Liver (tissue), 9 donors: Measurements from ENCODE around the gene SMYD2. TPM values are rescaled to one million over a fixed set of nuclear protein-coding genes. Genes with fewer than 3 reads are reported as not detected.

ENCODE experiments used
- DNase-seq: peaks from one replicate; pipeline ENCODE4 v3.0.0-alpha.2; 2017; ENCODE audit warnings: low spot score
- H3K27ac ChIP-seq, 2 donors: one replicate each; pipeline ENCODE4 v1.7.0; 2013; ENCODE audit warnings: inconsistent platforms in 2 of 2, low read length in 2 of 2, control low read depth in 1 of 2, low read depth in 1 of 2, mild to moderate bottlenecking in 1 of 2
- H3K27me3 ChIP-seq, 4 donors: one replicate each; pipeline versions ENCODE4 v1.6.1 to v1.7.0; 2013; ENCODE audit warnings: low read length in 3 of 4, inconsistent platforms in 1 of 4, mild to moderate bottlenecking in 1 of 4, moderate library complexity in 1 of 4; ENCODE audit not compliant: control insufficient read depth in 4 of 4, insufficient read depth in 4 of 4
- H3K36me3 ChIP-seq, 4 donors: one replicate each; pipeline versions ENCODE4 v1.6.1 to v1.7.0; 2013; ENCODE audit warnings: low read length in 3 of 4, mild to moderate bottlenecking in 3 of 4, low read depth in 1 of 4, moderate library complexity in 1 of 4; ENCODE audit not compliant: control insufficient read depth in 4 of 4, insufficient read depth in 3 of 4
- H3K4me1 ChIP-seq, 4 donors: one replicate each; pipeline versions ENCODE4 v1.6.1 to v1.7.0; 2013; ENCODE audit warnings: low read length in 3 of 4, mild to moderate bottlenecking in 3 of 4, moderate library complexity in 1 of 4; ENCODE audit not compliant: control insufficient read depth in 4 of 4, insufficient read depth in 4 of 4
- H3K4me3 ChIP-seq, 3 donors: one replicate each; pipeline versions ENCODE4 v1.6.1 to v1.7.0; 2013; ENCODE audit warnings: low read length in 3 of 3, control low read depth in 1 of 3, low read depth in 1 of 3, mild to moderate bottlenecking in 1 of 3
- H3K9ac ChIP-seq, 2 donors: one replicate each; pipeline ENCODE4 v1.7.0; 2013; ENCODE audit warnings: low read length in 2 of 2, mild to moderate bottlenecking in 2 of 2, moderate library complexity in 2 of 2, control low read depth in 1 of 2, low read depth in 1 of 2
- H3K9me3 ChIP-seq, 4 donors: one replicate each; pipeline versions ENCODE4 v1.6.1 to v1.7.0; 2013; ENCODE audit warnings: low read length in 3 of 4; ENCODE audit not compliant: control insufficient read depth in 4 of 4
- ATF3 ChIP-seq: IDR thresholded peaks from 2 replicates; pipeline ENCODE4 v1.6.1; 2016; ENCODE audit warnings: antibody characterized with exemption
- EGR1 ChIP-seq, 2 donors: IDR thresholded peaks; 2 replicates each; pipeline ENCODE4 v1.6.1; 2016 to 2018; ENCODE audit warnings: antibody characterized with exemption in 2 of 2, low read depth in 2 of 2
- FOXA1 ChIP-seq: IDR thresholded peaks from 2 replicates; pipeline ENCODE4 v1.6.1; 2016; ENCODE audit warnings: antibody characterized with exemption
- FOXA2 ChIP-seq: IDR thresholded peaks from 2 replicates; pipeline ENCODE4 v1.6.1; 2016; ENCODE audit warnings: antibody characterized with exemption
- GABPA ChIP-seq, 2 donors: IDR thresholded peaks in 1 of 2; conservative IDR thresholded peaks in 1 of 2; 2 replicates each; pipeline ENCODE4 v1.6.1; 2016; ENCODE audit warnings: antibody characterized with exemption in 2 of 2, mild to moderate bottlenecking in 1 of 2, moderate library complexity in 1 of 2
- HNF4A ChIP-seq, 2 donors: conservative IDR thresholded peaks; 2 replicates each; pipeline ENCODE4 v1.6.1; 2016; ENCODE audit warnings: antibody characterized with exemption in 2 of 2, mild to moderate bottlenecking in 2 of 2
- JUND ChIP-seq, 2 donors: IDR thresholded peaks; 2 replicates each; pipeline ENCODE4 v1.6.1; 2016; ENCODE audit warnings: antibody characterized with exemption in 2 of 2
- MAX ChIP-seq: IDR thresholded peaks from 2 replicates; pipeline ENCODE4 v1.6.1; 2016; ENCODE audit warnings: antibody characterized with exemption
- RAD21 ChIP-seq, 2 donors: IDR thresholded peaks; 2 replicates each; pipeline ENCODE4 v1.6.1; 2016; ENCODE audit warnings: antibody characterized with exemption in 2 of 2, mild to moderate bottlenecking in 2 of 2
- RXRA ChIP-seq, 2 donors: IDR thresholded peaks; 2 replicates each; pipeline ENCODE4 v1.6.1; 2017 to 2018; ENCODE audit warnings: antibody characterized with exemption in 2 of 2, mild to moderate bottlenecking in 1 of 2
- SP1 ChIP-seq: IDR thresholded peaks from 2 replicates; pipeline ENCODE4 v1.6.1; 2018; ENCODE audit warnings: antibody characterized with exemption, mild to moderate bottlenecking
- YY1 ChIP-seq: IDR thresholded peaks from 2 replicates; pipeline ENCODE4 v1.6.1; 2016; ENCODE audit warnings: antibody characterized with exemption, mild to moderate bottlenecking
- WGBS: extraction: QIAGEN DNeasy Blood & Tissue Kit; methylation state at CpG from one replicate; pipeline ENCODE4 v1.1.7; 2013; 5-methylcytosine and 5-hydroxymethylcytosine counted together
- polyA plus RNA-seq, 2 donors: library from polyadenylated mRNA; stranded (reverse) in 1 of 2; unstranded in 1 of 2; fragments of 200-250 nt in 1 of 2; fragments of >200 nt in 1 of 2; fragmentation: Nextera tagmentation in 1 of 2; extraction: Ambion mirVana in 1 of 2; gene quantifications; one replicate each; pipeline versions ENCODE4 v1.2.1 to v1.2.3, GENCODE V29; 2013 to 2015
- total RNA-seq, 2 donors: library from RNA; depleted of rRNA; stranded (reverse); fragments of >200 nt; gene quantifications; one replicate each; pipeline ENCODE4 v1.2.3, GENCODE V29; 2014
- TF ChIP-seq, protein P1 (sequence below): fragments of 150-350 bp; IDR thresholded peaks from 2 replicates; pipeline ENCODE4 v1.5.1; 2017; ENCODE audit warnings: improper control_type of control experiment, low read depth, low read length; ENCODE audit not compliant: missing input control
- TF ChIP-seq, protein P2 (sequence below): IDR thresholded peaks from 2 replicates; pipeline ENCODE4 v1.6.1; 2016; ENCODE audit warnings: antibody characterized with exemption, mild to moderate bottlenecking
- TF ChIP-seq, protein P3 (sequence below): IDR thresholded peaks from 2 replicates; pipeline ENCODE4 v1.6.1; 2016; ENCODE audit warnings: antibody characterized with exemption
- donor health status: healthy.
- donor health status: healthy.
- donor health status: healthy.
- donor health status: healthy.
- donor health status: healthy.

Gene SMYD2
- total and polyA plus RNA-seq, 4 donors, result 11.9 to 20.2 (median 17.2) TPM

DNA sequence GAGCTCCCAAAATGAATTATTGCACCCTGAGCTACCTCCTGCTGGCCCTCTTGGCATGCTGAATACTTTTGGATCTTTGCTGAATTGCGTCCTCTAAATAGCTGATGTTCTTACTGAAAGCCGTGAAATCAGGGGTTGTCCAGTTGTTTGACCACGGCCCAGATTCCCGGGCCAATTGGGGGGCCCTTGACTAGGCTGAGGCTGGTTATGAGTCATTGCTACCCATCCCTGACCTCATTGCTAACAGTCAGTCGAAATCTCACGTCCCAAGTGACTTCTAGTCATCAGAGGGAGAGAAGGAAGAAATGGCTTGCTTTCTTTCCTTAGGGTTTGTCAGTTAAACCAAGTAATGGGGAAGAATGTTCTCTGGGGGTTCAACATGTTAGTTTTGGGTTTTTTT is 37.4 kb downstream of the SMYD2 start (continued):
- TF ChIP-seq FOXA1 (no peak), MAX (no peak), HNF4A (conservative IDR thresholded peaks at IDR 0.05) (no peak), RXRA (IDR thresholded peaks at IDR 0.05) (no peak), FOXA2 (no peak)
- TF ChIP-seq, protein P1, sequence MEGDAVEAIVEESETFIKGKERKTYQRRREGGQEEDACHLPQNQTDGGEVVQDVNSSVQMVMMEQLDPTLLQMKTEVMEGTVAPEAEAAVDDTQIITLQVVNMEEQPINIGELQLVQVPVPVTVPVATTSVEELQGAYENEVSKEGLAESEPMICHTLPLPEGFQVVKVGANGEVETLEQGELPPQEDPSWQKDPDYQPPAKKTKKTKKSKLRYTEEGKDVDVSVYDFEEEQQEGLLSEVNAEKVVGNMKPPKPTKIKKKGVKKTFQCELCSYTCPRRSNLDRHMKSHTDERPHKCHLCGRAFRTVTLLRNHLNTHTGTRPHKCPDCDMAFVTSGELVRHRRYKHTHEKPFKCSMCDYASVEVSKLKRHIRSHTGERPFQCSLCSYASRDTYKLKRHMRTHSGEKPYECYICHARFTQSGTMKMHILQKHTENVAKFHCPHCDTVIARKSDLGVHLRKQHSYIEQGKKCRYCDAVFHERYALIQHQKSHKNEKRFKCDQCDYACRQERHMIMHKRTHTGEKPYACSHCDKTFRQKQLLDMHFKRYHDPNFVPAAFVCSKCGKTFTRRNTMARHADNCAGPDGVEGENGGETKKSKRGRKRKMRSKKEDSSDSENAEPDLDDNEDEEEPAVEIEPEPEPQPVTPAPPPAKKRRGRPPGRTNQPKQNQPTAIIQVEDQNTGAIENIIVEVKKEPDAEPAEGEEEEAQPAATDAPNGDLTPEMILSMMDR, result no peak

GRCh38 chr1:214318956-214319736 is 38.2 kb downstream of the SMYD2 start:
- no peak for DNase-seq
- peaks cover 0 to 22% (median 1%) of the 10 kb centered on the region in 4 donors for H3K4me1 ChIP-seq
- no peak overlapping the region for H3K4me3 ChIP-seq
- WGBS, result 78% methylated on average over 10 of the region's 10 CpGs
- no peaks in the 10 kb centered on the region for H3K27me3 ChIP-seq
- H3K9ac ChIP-seq, result no peak overlapping the region
- no peak overlapping the region for H3K27ac ChIP-seq
- peaks cover 0 to 3% (median 1%) of the 10 kb centered on the region in 4 donors for H3K36me3 ChIP-seq
- TF ChIP-seq HNF4A (conservative IDR thresholded peaks at IDR 0.05) (no peak), ATF3 (no peak), FOXA1 (no peak), RXRA (IDR thresholded peaks at IDR 0.05) (no peak), EGR1 (IDR thresholded peaks at IDR 0.05; ENCODE audit: low read depth in 2 of 2) (no peak), JUND (IDR thresholded peaks at IDR 0.05) (no peak), GABPA (IDR thresholded peaks at IDR 0.05 in 1 of 2, conservative IDR thresholded peaks at IDR 0.05 in 1 of 2) (no peak), SP1 (no peak), RAD21 (IDR thresholded peaks at IDR 0.05) (no peak), YY1 (no peak)
- TF ChIP-seq, protein P2, sequence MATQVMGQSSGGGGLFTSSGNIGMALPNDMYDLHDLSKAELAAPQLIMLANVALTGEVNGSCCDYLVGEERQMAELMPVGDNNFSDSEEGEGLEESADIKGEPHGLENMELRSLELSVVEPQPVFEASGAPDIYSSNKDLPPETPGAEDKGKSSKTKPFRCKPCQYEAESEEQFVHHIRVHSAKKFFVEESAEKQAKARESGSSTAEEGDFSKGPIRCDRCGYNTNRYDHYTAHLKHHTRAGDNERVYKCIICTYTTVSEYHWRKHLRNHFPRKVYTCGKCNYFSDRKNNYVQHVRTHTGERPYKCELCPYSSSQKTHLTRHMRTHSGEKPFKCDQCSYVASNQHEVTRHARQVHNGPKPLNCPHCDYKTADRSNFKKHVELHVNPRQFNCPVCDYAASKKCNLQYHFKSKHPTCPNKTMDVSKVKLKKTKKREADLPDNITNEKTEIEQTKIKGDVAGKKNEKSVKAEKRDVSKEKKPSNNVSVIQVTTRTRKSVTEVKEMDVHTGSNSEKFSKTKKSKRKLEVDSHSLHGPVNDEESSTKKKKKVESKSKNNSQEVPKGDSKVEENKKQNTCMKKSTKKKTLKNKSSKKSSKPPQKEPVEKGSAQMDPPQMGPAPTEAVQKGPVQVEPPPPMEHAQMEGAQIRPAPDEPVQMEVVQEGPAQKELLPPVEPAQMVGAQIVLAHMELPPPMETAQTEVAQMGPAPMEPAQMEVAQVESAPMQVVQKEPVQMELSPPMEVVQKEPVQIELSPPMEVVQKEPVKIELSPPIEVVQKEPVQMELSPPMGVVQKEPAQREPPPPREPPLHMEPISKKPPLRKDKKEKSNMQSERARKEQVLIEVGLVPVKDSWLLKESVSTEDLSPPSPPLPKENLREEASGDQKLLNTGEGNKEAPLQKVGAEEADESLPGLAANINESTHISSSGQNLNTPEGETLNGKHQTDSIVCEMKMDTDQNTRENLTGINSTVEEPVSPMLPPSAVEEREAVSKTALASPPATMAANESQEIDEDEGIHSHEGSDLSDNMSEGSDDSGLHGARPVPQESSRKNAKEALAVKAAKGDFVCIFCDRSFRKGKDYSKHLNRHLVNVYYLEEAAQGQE, result no peak
- TF ChIP-seq, protein P3, sequence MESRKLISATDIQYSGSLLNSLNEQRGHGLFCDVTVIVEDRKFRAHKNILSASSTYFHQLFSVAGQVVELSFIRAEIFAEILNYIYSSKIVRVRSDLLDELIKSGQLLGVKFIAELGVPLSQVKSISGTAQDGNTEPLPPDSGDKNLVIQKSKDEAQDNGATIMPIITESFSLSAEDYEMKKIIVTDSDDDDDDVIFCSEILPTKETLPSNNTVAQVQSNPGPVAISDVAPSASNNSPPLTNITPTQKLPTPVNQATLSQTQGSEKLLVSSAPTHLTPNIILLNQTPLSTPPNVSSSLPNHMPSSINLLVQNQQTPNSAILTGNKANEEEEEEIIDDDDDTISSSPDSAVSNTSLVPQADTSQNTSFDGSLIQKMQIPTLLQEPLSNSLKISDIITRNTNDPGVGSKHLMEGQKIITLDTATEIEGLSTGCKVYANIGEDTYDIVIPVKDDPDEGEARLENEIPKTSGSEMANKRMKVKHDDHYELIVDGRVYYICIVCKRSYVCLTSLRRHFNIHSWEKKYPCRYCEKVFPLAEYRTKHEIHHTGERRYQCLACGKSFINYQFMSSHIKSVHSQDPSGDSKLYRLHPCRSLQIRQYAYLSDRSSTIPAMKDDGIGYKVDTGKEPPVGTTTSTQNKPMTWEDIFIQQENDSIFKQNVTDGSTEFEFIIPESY, result no peak
- no peaks in the 10 kb centered on the region for H3K9me3 ChIP-seq
